Tibial nerve (tissue), 3 donors: ENCODE data around the gene ATP5F1D.

Source experiments
- CTCF ChIP-seq, 5 experiments: fragments of 200-600 bp in 3 of 5; fragments of 450-650 bp in 2 of 5; sonication (generic) in 3 of 5; IDR thresholded peaks; one replicate each; pipeline ENCODE4 v1.5.1; 2016 to 2019; ENCODE audit warnings: antibody characterized with exemption in 5 of 5, mild to moderate bottlenecking in 3 of 5, moderate library complexity in 2 of 5
- POLR2A ChIP-seq, 2 donors: fragments of 450-650 bp; IDR thresholded peaks; one replicate each; pipeline ENCODE4 v1.6.1; 2017; ENCODE audit warnings: antibody characterized with exemption in 2 of 2, mild to moderate bottlenecking in 2 of 2, moderate library complexity in 2 of 2

GRCh38 chr19:1226227-1226518, 15.4 kb upstream of the ATP5F1D start:
- TF ChIP-seq CTCF (IDR thresholded peaks at IDR 0.05) (no peak), POLR2A (IDR thresholded peaks at IDR 0.05) (no peak)
